IMR-90 (cell line): ENCODE measurements around the gene BCL2L1. TPM values are rescaled to one million over a fixed set of nuclear protein-coding genes. Genes with fewer than 3 reads are reported as not detected.

ENCODE experiments used
- ATAC-seq: fragments of 200-7000 bp; cut with Tn5 transposase; 2 replicates; pipeline ENCODE4 v1.9.1; 2020; ENCODE audit warnings: low read depth, mild to moderate bottlenecking, moderate library complexity
- BruUV-seq: library from RNA; stranded (reverse); fragments of 400-500 nt; replicated peaks from 2 replicates; lab custom pipeline; 2021; lab: Mats Ljungman, UMichigan
- CTCF ChIA-PET: fragments of 300-600 bp; formaldehyde crosslinking; extraction: SDS; loops from one replicate; lab custom pipeline; 2021; ENCODE audit warnings: antibody characterized with exemption; lab: Yijun Ruan, JAX
- POLR2A ChIA-PET: fragments of 300-600 bp; sonication (Branson Sonifier 250); formaldehyde crosslinking; loops from one replicate; lab custom pipeline; 2022; ENCODE audit warnings: antibody characterized with exemption; ENCODE audit not compliant: unreplicated experiment; lab: Charles Lee
- DNase-seq: peaks from one replicate; pipeline ENCODE4 v3.0.0; 2013
- H2AFZ ChIP-seq: replicated peaks from 2 replicates; pipeline ENCODE3; 2013; ENCODE audit warnings: low read length, mild to moderate bottlenecking; ENCODE audit not compliant: poor library complexity
- H2AK5ac ChIP-seq: 2 replicates; pipeline ENCODE4 v1.6.1; 2013; ENCODE audit warnings: low read depth, low read length, inconsistent platforms
- H2AK9ac ChIP-seq: replicated peaks from 2 replicates; pipeline ENCODE3; 2013; ENCODE audit warnings: mild to moderate bottlenecking, low read depth, low read length, moderate library complexity; ENCODE audit not compliant: poor library complexity
- H2BK120ac ChIP-seq: 2 replicates; pipeline ENCODE4 v1.6.1; 2013; ENCODE audit warnings: low read depth, low read length, inconsistent platforms
- H2BK15ac ChIP-seq: 3 replicates; pipeline ENCODE4 v1.6.1; 2013; ENCODE audit warnings: low read depth, low read length, inconsistent platforms
- H2BK20ac ChIP-seq: 2 replicates; pipeline ENCODE4 v1.6.1; 2013; ENCODE audit warnings: low read depth, mild to moderate bottlenecking, inconsistent platforms, low read length, moderate library complexity
- H2BK5ac ChIP-seq: 2 replicates; pipeline ENCODE4 v1.6.1; 2013; ENCODE audit warnings: mild to moderate bottlenecking, low read depth, low read length, inconsistent platforms; ENCODE audit not compliant: poor library complexity, severe bottlenecking
- H3K14ac ChIP-seq: replicated peaks from 2 replicates; pipeline ENCODE4 v1.6.1; 2013; ENCODE audit warnings: low read depth, low read length, inconsistent platforms
- H3K18ac ChIP-seq: 2 replicates; pipeline ENCODE4 v1.6.1; 2013; ENCODE audit warnings: low read depth, low read length, control low read depth
- H3K23ac ChIP-seq: 2 replicates; pipeline ENCODE4 v1.6.1; 2013; ENCODE audit warnings: low read depth, low read length, inconsistent platforms
- H3K27ac ChIP-seq: 2 replicates; pipeline ENCODE4 v1.5.1; 2013; ENCODE audit warnings: mild to moderate bottlenecking, control low read depth, low read length; ENCODE audit not compliant: insufficient read depth
- H3K27me3 ChIP-seq: 2 replicates; pipeline ENCODE4 v1.6.1; 2013; ENCODE audit warnings: low read length; ENCODE audit not compliant: control insufficient read depth, insufficient read depth
- H3K36me3 ChIP-seq: 2 replicates; pipeline ENCODE4 v1.6.1; 2013; ENCODE audit warnings: low read length, mixed read lengths; ENCODE audit not compliant: control insufficient read depth, insufficient read depth
- H3K4ac ChIP-seq: 2 replicates; pipeline ENCODE4 v1.6.1; 2013; ENCODE audit warnings: low read depth, low read length, inconsistent platforms
- H3K4me1 ChIP-seq: 2 replicates; pipeline ENCODE4 v1.6.1; 2013; ENCODE audit warnings: low read length, mixed read lengths; ENCODE audit not compliant: control insufficient read depth, insufficient read depth
- H3K4me2 ChIP-seq: 2 replicates; pipeline ENCODE4 v1.6.1; 2013; ENCODE audit warnings: low read depth, mild to moderate bottlenecking, control low read depth, low read length, moderate library complexity
- H3K4me3 ChIP-seq: 2 replicates; pipeline ENCODE4 v1.5.1; 2013; ENCODE audit warnings: low read depth, mild to moderate bottlenecking, control low read depth, low read length, moderate library complexity; ENCODE audit not compliant: insufficient read depth
- H3K56ac ChIP-seq: 2 replicates; pipeline ENCODE4 v1.6.1; 2013; ENCODE audit warnings: low read length, inconsistent platforms; ENCODE audit not compliant: insufficient read depth; ENCODE audit errors: extremely low read depth
- H3K79me1 ChIP-seq, 2 experiments: 2 replicates each; pipeline ENCODE4 v1.6.1; 2013; ENCODE audit warnings: low read length in 2 of 2, inconsistent platforms in 1 of 2, low read depth in 1 of 2
- H3K9ac ChIP-seq: 2 replicates; pipeline ENCODE4 v1.6.1; 2013; ENCODE audit warnings: low read depth, low read length, control low read depth
- H3K9me1 ChIP-seq: 2 replicates; pipeline ENCODE4 v1.6.1; 2013; ENCODE audit warnings: low read length, inconsistent platforms; ENCODE audit not compliant: insufficient read depth
- H3K9me3 ChIP-seq: 2 replicates; pipeline ENCODE4 v1.6.1; 2013; ENCODE audit warnings: low read length; ENCODE audit not compliant: control insufficient read depth, insufficient read depth
- H4K20me1 ChIP-seq: 2 replicates; pipeline ENCODE4 v1.6.1; 2013; ENCODE audit warnings: low read length, inconsistent platforms; ENCODE audit not compliant: insufficient read depth
- H4K5ac ChIP-seq: 2 replicates; pipeline ENCODE4 v1.6.1; 2013; ENCODE audit warnings: mild to moderate bottlenecking, low read depth, low read length, control low read depth
- H4K8ac ChIP-seq, 2 experiments: 2 replicates each; pipeline ENCODE4 v1.6.1; 2013; ENCODE audit warnings: low read depth in 2 of 2, low read length in 2 of 2, control low read depth in 1 of 2, inconsistent platforms in 1 of 2
- H4K91ac ChIP-seq: 2 replicates; pipeline ENCODE4 v1.6.1; 2013; ENCODE audit warnings: low read depth, low read length, inconsistent platforms; ENCODE audit not compliant: insufficient read depth
- BHLHE40 ChIP-seq: fragments of 150-350 bp; IDR thresholded peaks from 2 replicates; pipeline ENCODE4 v1.6.1; 2016; ENCODE audit warnings: mild to moderate bottlenecking, low read depth, low read length
- CHD1 ChIP-seq: IDR thresholded peaks from 2 replicates; pipeline ENCODE4 v1.6.1; 2012; ENCODE audit warnings: low read depth, low read length, improper control_type of control experiment
- CTCF ChIP-seq: conservative IDR thresholded peaks from 2 replicates; pipeline ENCODE4 v1.5.1; 2012; ENCODE audit warnings: mild to moderate bottlenecking, low read depth, low read length, improper control_type of control experiment
- ELK1 ChIP-seq: fragments of 150-350 bp; IDR thresholded peaks from 2 replicates; pipeline ENCODE4 v1.6.1; 2016; ENCODE audit warnings: low read depth, mild to moderate bottlenecking, low read length, moderate library complexity, borderline replicate concordance
- FOS ChIP-seq: fragments of 150-350 bp; IDR thresholded peaks from 2 replicates; pipeline ENCODE4 v1.6.1; 2016; ENCODE audit warnings: low read depth, low read length
- RAD21 ChIP-seq: IDR thresholded peaks from 2 replicates; pipeline ENCODE4 v1.6.1; 2012; ENCODE audit warnings: low read length, improper control_type of control experiment
- RCOR1 ChIP-seq: IDR thresholded peaks from 2 replicates; pipeline ENCODE4 v1.6.1; 2012; ENCODE audit warnings: mild to moderate bottlenecking, low read length, improper control_type of control experiment; ENCODE audit not compliant: insufficient replicate concordance
- WGBS, 2 experiments: methylation state at CpG; one replicate each; pipeline versions ENCODE4 v1.1.5 to v1.1.7; 2013; ENCODE audit warnings: missing lambda C conversion rate in 2 of 2; ENCODE audit not compliant: insufficient read length in 1 of 2; ENCODE audit errors: extremely low coverage in 2 of 2; 5-methylcytosine and 5-hydroxymethylcytosine counted together
- dilution Hi-C: fragments of 300-500 bp; cut with HindIII; formaldehyde crosslinking; loops from one replicate; pipeline ENCODE4 v1.14.3; 2018; ENCODE audit warnings: low sequenced_read_pairs; ENCODE audit not compliant: unreplicated experiment
- in situ Hi-C: fragments of 300-500 bp; cut with MboI; formaldehyde crosslinking; loops from 3 replicates; pipeline ENCODE4 v1.14.3; 2019; ENCODE audit warnings: low sequenced_read_pairs, inconsistent platforms, mixed read lengths
- intact Hi-C: fragments of 100-400 bp; cut with micrococcal nuclease; formaldehyde crosslinking; loops from 2 replicates; pipeline ENCODE4 v1.10.0; 2022
- polyA plus RNA-seq, 3 experiments: library from polyadenylated mRNA; depleted of rRNA; stranded (reverse); fragments of >200 nt; gene quantifications; 2 replicates each; pipeline ENCODE4 v1.2.3, GENCODE V29; 2012; ENCODE audit warnings: low replicate concordance in 1 of 3
- total RNA-seq: library from RNA; depleted of rRNA; stranded (reverse); fragments of >200 nt; gene quantifications from 2 replicates; pipeline ENCODE4 v1.2.3, GENCODE V29; 2012

The BCL2L1 gene
- total and polyA plus RNA-seq, 2 of the 4 experiments (the other 2 are of a cell fraction), result 40.2 to 41.9 TPM

- ChIA-PET CTCF (interaction anchor here (1.0 kb wide), 1 partner anchor 49 kb away, joined by 3 read pairs; the partner anchor contains the start of gene BCL2L1), POLR2A (interaction anchor here (0.9 kb wide), 1 partner anchor 46 kb away, joined by 3 read pairs; no protein-coding TSS in a partner anchor)
- in situ Hi-C loops (no loop called here), dilution Hi-C loops (no loop called here), intact Hi-C loops (no loop called here)
- Histone ChIP-seq H3K36me3 (peaks cover 8% of the 10 kb centered on the region), H2AK5ac (peak overlapping the region; percentile 30; the same call in 1 of the 2 replicates), H3K27ac (no peak overlapping the region), H3K9me3 (no peaks in the 10 kb centered on the region), H2BK5ac (no peak overlapping the region), H3K23ac (peak overlapping the region; percentile 31; the same call in 1 of the 2 replicates), H2BK20ac (no peak overlapping the region), H3K9ac (no peak overlapping the region), H3K4me3 (no peak overlapping the region), H3K4me1 (peaks cover 45% of the 10 kb centered on the region), H3K18ac (no peak overlapping the region), H4K91ac (no peak overlapping the region), H2AFZ (no peak overlapping the region), H3K56ac (no peak overlapping the region), H2AK9ac (no peak overlapping the region), H3K4ac (no peak overlapping the region; the same call in 1 of the 2 replicates), H4K5ac (no peak overlapping the region), H4K20me1 (peaks cover 55% of the 10 kb centered on the region), H3K14ac (no peak overlapping the region), H2BK15ac (no peak overlapping the region; the same call in 2 of the 3 replicates), H4K8ac (no peak overlapping the region), H3K4me2 (no peak overlapping the region), H3K9me1 (peaks cover 63% of the 10 kb centered on the region), H2BK120ac (no peak overlapping the region), H3K79me1 (peaks cover 50 to 88% of the 10 kb centered on the region in 2 experiments), H3K27me3 (no peaks in the 10 kb centered on the region)
- WGBS, 2 experiments, result no CpG with 5 or more reads among the region's 2 CpGs
- no peak for DNase-seq
- BruUV-seq, result no TSS peak
- TF ChIP-seq ELK1, result no peak
- no peak for TF ChIP-seq RAD21
- TF ChIP-seq BHLHE40, result no peak
- TF ChIP-seq FOS, result no peak
- TF ChIP-seq CTCF, result no peak
- no peak for TF ChIP-seq CHD1
- TF ChIP-seq RCOR1, result no peak
- no peak for ATAC-seq
Observed at GRCh38 chr20:31673943-31674463, 48.7 kb downstream of the BCL2L1 start.
